ENCODE data around the gene OPHN1. TPM values are rescaled to one million over a fixed set of nuclear protein-coding genes. Genes with fewer than 3 reads are reported as not detected.
"Not testable (repeated sequence)": the region's sequence is repeated elsewhere in the genome, so short reads cannot be mapped to it uniquely, and the experiment has no call there.

OPHN1 gene
- total RNA-seq, 2 donors from 2014 or later = 2.3 to 4.3 TPM

DNA sequence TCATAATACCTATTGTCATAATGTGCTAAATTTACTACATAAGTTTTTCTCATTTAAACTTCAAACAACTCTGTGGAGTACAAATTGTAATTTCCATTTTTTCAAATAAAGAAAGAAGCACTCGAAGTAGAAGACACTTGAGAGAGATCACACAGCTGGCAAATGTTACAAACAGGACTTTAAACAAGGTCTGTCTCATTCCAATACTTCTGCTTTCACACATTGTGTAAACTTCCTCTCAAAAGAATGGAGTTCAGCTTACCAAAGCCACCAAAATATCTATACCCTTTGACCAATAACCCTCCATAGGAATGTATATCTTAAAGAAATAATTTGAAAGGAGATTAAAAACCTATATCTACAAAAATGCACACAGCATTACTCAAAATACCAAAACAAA, 88.3 kb downstream of the OPHN1 start:
- intact Hi-C loops (cut with DNase I) = no loop called here
- Histone ChIP-seq H3K36me3 (replicated peaks in 1 of 2; ENCODE audit: insufficient read depth in 1 of 2, low read depth in 2 of 2) (no peaks in the 10 kb centered on the region), H3K4me3 (no peak overlapping the region), H3K27ac (no peak overlapping the region), H3K4me1 (no peaks in the 10 kb centered on the region), H3K9me3 (no peaks in the 10 kb centered on the region), H3K27me3 (no peaks in the 10 kb centered on the region)
- no peak for ATAC-seq
- no peak for DNase-seq
- WGBS, 2 donors = 74 to 87% methylated on average over 1 of the region's 1 CpG
- TF ChIP-seq POLR2A (IDR thresholded peaks at IDR 0.05) = no peak
- TF ChIP-seq, protein P1, sequence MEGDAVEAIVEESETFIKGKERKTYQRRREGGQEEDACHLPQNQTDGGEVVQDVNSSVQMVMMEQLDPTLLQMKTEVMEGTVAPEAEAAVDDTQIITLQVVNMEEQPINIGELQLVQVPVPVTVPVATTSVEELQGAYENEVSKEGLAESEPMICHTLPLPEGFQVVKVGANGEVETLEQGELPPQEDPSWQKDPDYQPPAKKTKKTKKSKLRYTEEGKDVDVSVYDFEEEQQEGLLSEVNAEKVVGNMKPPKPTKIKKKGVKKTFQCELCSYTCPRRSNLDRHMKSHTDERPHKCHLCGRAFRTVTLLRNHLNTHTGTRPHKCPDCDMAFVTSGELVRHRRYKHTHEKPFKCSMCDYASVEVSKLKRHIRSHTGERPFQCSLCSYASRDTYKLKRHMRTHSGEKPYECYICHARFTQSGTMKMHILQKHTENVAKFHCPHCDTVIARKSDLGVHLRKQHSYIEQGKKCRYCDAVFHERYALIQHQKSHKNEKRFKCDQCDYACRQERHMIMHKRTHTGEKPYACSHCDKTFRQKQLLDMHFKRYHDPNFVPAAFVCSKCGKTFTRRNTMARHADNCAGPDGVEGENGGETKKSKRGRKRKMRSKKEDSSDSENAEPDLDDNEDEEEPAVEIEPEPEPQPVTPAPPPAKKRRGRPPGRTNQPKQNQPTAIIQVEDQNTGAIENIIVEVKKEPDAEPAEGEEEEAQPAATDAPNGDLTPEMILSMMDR (IDR thresholded peaks at IDR 0.05) = no peak

DNA sequence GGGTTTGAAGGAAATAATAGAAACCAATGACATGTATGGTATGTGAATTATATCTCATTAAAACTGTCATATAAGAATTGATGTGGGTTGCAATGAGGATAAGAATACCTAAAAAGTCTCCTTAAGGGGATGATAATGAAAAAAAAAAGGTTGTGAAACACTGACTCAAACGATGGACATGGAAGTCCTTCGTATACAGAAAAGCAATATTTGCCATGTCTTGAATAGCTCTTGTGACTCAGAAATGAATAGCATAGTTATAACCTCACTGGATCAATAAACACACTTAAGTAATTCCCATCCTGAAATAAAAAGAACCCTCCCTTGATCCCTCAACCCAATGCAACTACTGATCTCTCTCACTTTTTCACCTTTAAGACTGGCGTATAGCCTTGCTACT, 89.7 kb downstream of the OPHN1 start:
- Histone ChIP-seq H3K27ac (no peak overlapping the region), H3K4me1 (no peaks in the 10 kb centered on the region), H3K27me3 (no peaks in the 10 kb centered on the region), H3K4me3 (no peak overlapping the region), H3K36me3 (replicated peaks in 1 of 2; ENCODE audit: insufficient read depth in 1 of 2, low read depth in 2 of 2) (no peaks in the 10 kb centered on the region), H3K9me3 (no peaks in the 10 kb centered on the region)
- TF ChIP-seq, protein P1 (IDR thresholded peaks at IDR 0.05) = no peak
- no peak for TF ChIP-seq POLR2A (IDR thresholded peaks at IDR 0.05)
- no peak for DNase-seq
- intact Hi-C loops (cut with DNase I) = no loop called here
- no peak for ATAC-seq
- 79 to 86% methylated on average over 3 of the region's 3 CpGs for WGBS, 2 donors

DNA sequence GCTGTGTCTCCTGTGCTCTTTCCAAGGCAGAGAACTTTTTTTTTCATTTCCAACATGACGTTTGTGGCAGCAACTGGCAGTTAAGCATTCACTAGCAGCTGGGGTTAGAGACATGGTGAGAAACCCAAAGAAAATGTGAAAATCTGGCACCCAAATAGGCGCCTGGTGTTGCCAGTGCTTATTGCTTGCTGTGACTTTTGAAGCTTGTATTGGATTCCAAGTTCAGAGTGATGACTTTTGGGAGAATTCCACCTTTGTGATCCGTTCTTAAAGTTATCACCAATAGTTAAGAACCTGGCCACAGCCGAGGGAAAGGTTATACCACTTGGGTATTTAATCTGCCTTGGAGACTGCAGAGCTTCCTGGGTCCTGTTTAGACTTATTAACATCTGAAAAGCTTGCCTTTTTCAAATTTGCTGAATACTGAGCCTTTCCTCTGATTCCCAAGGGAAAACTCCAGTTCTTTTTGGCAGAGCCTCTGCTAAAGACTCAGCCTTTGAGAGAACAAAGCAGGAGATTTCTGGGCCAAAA, 101.0 kb downstream of the OPHN1 start:
- ATAC-seq (no peak), DNase-seq (no peak)
- intact Hi-C loops (cut with DNase I) = no loop called here
- TF ChIP-seq, protein P1 (IDR thresholded peaks at IDR 0.05) = no peak
- TF ChIP-seq POLR2A (IDR thresholded peaks at IDR 0.05) = no peak
- WGBS, 2 donors = 17 to 55% methylated on average over 1 to 4 of the region's 4 CpGs
- H3K4me1 ChIP-seq = no peaks in the 10 kb centered on the region
- no peak overlapping the region for H3K4me3 ChIP-seq
- H3K27ac ChIP-seq = no peak overlapping the region
- H3K27me3 ChIP-seq = no peaks in the 10 kb centered on the region
- H3K9me3 ChIP-seq = no peaks in the 10 kb centered on the region
- H3K36me3 ChIP-seq (replicated peaks in 1 of 2; ENCODE audit: insufficient read depth in 1 of 2, low read depth in 2 of 2) = no peaks in the 10 kb centered on the region

DNA sequence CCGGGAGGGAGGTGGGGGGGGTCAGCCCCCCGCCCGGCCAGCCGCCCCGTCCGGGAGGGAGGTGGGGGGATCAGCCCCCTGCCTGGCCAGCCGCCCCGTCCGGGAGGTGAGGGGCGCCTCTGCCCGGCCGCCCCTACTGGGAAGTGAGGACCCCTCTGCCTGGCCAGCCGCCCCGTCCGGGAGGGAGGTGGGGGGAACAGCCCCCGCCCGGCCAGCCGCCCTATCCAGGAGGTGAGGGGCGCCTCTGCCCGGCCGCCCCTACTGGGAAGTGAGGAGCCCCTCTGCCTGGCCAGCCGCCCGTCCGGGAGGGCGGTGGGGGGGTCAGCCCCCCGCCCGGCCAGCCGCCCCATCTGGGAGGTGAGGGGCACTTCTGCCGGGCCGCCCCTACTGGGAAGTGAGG, 106.5 kb downstream of the OPHN1 start:
- DNase-seq; H3K36me3 ChIP-seq (replicated peaks in 1 of 2; ENCODE audit: insufficient read depth in 1 of 2, low read depth in 2 of 2); H3K4me1 ChIP-seq; H3K9me3 ChIP-seq; ATAC-seq; H3K27ac ChIP-seq; intact Hi-C loops (cut with DNase I); H3K27me3 ChIP-seq; H3K4me3 ChIP-seq: not testable (repeated sequence)
- WGBS, 2 donors = no CpG with 5 or more reads among the region's 30 CpGs

DNA sequence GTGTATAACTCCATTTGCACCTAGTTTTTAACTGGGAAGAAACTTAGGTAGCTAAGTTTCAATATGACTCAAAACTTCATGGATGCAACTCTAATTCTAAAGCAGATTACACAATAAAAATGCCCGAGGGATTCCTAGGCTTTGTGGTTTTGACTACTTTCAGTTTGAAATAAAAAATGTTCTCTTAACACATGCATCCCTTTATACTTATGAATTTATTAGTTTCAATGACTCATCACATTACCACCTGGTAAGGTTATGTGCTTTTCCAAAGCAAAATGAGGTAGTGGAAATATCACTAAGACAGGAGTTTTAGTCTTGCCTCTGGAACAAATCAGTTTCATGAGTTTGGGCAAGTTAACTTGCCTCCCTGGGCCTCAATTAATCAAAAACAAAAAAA, 125.5 kb downstream of the OPHN1 start:
- H3K27ac ChIP-seq = no peak overlapping the region
- no peak for TF ChIP-seq POLR2A (IDR thresholded peaks at IDR 0.05)
- TF ChIP-seq, protein P1 (IDR thresholded peaks at IDR 0.05) = no peak

More for the DNA sequence above, 125.5 kb downstream of the OPHN1 start:
- WGBS, 2 donors = 40 to 62% methylated on average over 1 of the region's 1 CpG
- H3K9me3 ChIP-seq = no peaks in the 10 kb centered on the region
- DNase-seq (no peak), ATAC-seq (no peak)
- no peaks in the 10 kb centered on the region for H3K36me3 ChIP-seq (replicated peaks in 1 of 2; ENCODE audit: insufficient read depth in 1 of 2, low read depth in 2 of 2)
- intact Hi-C loops (cut with DNase I) = no loop called here
- no peaks in the 10 kb centered on the region for H3K27me3 ChIP-seq
- H3K4me1 ChIP-seq = no peaks in the 10 kb centered on the region
- no peak overlapping the region for H3K4me3 ChIP-seq
